GM23338 (cell line): ENCODE results near the gene GTF2A2. TPM values are rescaled to one million over a fixed set of nuclear protein-coding genes. Genes with fewer than 3 reads are reported as not detected.

Experiments used
- ATAC-seq: fragments of 200-7000 bp; cut with Tn5 transposase; 3 replicates; pipeline ENCODE4 v1.9.1; 2020
- DNase-seq: peaks from one replicate; pipeline ENCODE4 v3.0.0-alpha.2; 2015; ENCODE audit warnings: low spot score
- H2AFZ ChIP-seq: fragments of 200-600 bp; sonication (generic); 2 replicates; pipeline ENCODE4 v1.8.0; 2016; ENCODE audit warnings: antibody characterized with exemption, mild to moderate bottlenecking, moderate library complexity
- H3F3A ChIP-seq: fragments of 200-600 bp; sonication (generic); replicated peaks from 2 replicates; pipeline ENCODE4 v1.8.0; 2017; ENCODE audit warnings: antibody characterized with exemption, mixed run types, low read depth
- H3K27ac ChIP-seq: fragments of 200-600 bp; sonication (generic); 2 replicates; pipeline ENCODE4 v1.6.1; 2016; ENCODE audit warnings: low read depth
- H3K27me3 ChIP-seq: fragments of 200-600 bp; sonication (generic); 2 replicates; pipeline ENCODE4 v1.8.0; 2016; ENCODE audit warnings: mild to moderate bottlenecking, mixed run types, moderate library complexity; ENCODE audit not compliant: insufficient read depth
- H3K36me3 ChIP-seq: fragments of 200-600 bp; sonication (generic); 2 replicates; pipeline ENCODE4 v1.8.0; 2016; ENCODE audit warnings: mild to moderate bottlenecking; ENCODE audit not compliant: insufficient read depth
- H3K4me1 ChIP-seq: fragments of 200-600 bp; sonication (generic); 2 replicates; pipeline ENCODE4 v1.8.0; 2016; ENCODE audit warnings: mild to moderate bottlenecking, moderate library complexity; ENCODE audit not compliant: insufficient read depth
- H3K4me2 ChIP-seq: fragments of 200-600 bp; sonication (generic); 2 replicates; pipeline ENCODE4 v1.7.1; 2017; ENCODE audit warnings: mixed run types
- H3K4me3 ChIP-seq: fragments of 200-600 bp; sonication (generic); 2 replicates; pipeline ENCODE4 v1.6.1; 2016; ENCODE audit warnings: mixed run types
- H3K79me2 ChIP-seq: fragments of 200-600 bp; sonication (generic); replicated peaks from 2 replicates; pipeline ENCODE4 v1.8.0; 2017; ENCODE audit warnings: mild to moderate bottlenecking; ENCODE audit not compliant: insufficient read depth
- H3K9me2 ChIP-seq: fragments of 200-600 bp; sonication (generic); 2 replicates; pipeline ENCODE4 v1.8.0; 2017; ENCODE audit not compliant: insufficient read depth
- H4K20me1 ChIP-seq: fragments of 200-600 bp; sonication (generic); replicated peaks from 2 replicates; pipeline ENCODE4 v1.8.0; 2017; ENCODE audit warnings: mild to moderate bottlenecking; ENCODE audit not compliant: insufficient read depth
- H3K27ac Mint-ChIP-seq: 2 replicates; pipeline ENCODE4 v1.8.0; 2020; ENCODE audit warnings: inconsistent platforms, mild to moderate bottlenecking, moderate library complexity, mixed read lengths
- H3K27me3 Mint-ChIP-seq: 3 replicates; pipeline ENCODE4 v1.8.0; 2022; ENCODE audit warnings: low read depth, mild to moderate bottlenecking, moderate library complexity, mixed read lengths, inconsistent platforms; ENCODE audit not compliant: insufficient read depth, poor library complexity
- H3K36me3 Mint-ChIP-seq: 3 replicates; pipeline ENCODE4 v1.8.0; 2021; ENCODE audit warnings: low read depth, mild to moderate bottlenecking, inconsistent platforms, moderate library complexity, mixed read lengths
- H3K4me1 Mint-ChIP-seq: 3 replicates; pipeline ENCODE4 v1.8.0; 2020; ENCODE audit warnings: mild to moderate bottlenecking, inconsistent platforms, mixed read lengths
- H3K4me3 Mint-ChIP-seq: 3 replicates; pipeline ENCODE4 v1.8.0; 2021; ENCODE audit warnings: moderate library complexity, mild to moderate bottlenecking, inconsistent platforms, mixed read lengths
- H3K9me3 Mint-ChIP-seq: 3 replicates; pipeline ENCODE4 v1.8.0; 2020; ENCODE audit warnings: moderate library complexity, mild to moderate bottlenecking, inconsistent platforms, mixed read lengths
- EZH2phosphoT487 ChIP-seq: fragments of 200-600 bp; sonication (generic); IDR thresholded peaks from one replicate; pipeline ENCODE4 v1.8.1; 2018; ENCODE audit warnings: antibody characterized with exemption; ENCODE audit not compliant: unreplicated experiment
- JUNB ChIP-seq: IDR thresholded peaks from one replicate; pipeline ENCODE4 v1.6.1; 2016; ENCODE audit warnings: antibody characterized with exemption; ENCODE audit not compliant: unreplicated experiment
- NANOG ChIP-seq: IDR thresholded peaks from 2 replicates; pipeline ENCODE4 v1.6.1; 2016; ENCODE audit warnings: antibody characterized with exemption, borderline replicate concordance
- POLR2AphosphoS5 ChIP-seq: IDR thresholded peaks from 2 replicates; pipeline ENCODE4 v1.6.1; 2016; ENCODE audit warnings: antibody characterized with exemption, low read depth
- STAT1 ChIP-seq: IDR thresholded peaks from one replicate; pipeline ENCODE4 v1.6.1; 2016; ENCODE audit warnings: antibody characterized with exemption; ENCODE audit not compliant: unreplicated experiment
- ZNF114 ChIP-seq: fragments of 250-450 bp; sonication (Bioruptor Pico); IDR thresholded peaks from 2 replicates; pipeline ENCODE4 v1.5.0; 2020; ENCODE audit warnings: mild to moderate bottlenecking, moderate library complexity
- ZNF331 ChIP-seq: fragments of 250-450 bp; sonication (Bioruptor Pico); IDR thresholded peaks from 2 replicates; pipeline ENCODE4 v1.5.0; 2020; ENCODE audit warnings: low read depth, mild to moderate bottlenecking, moderate library complexity
- polyA plus RNA-seq: library from polyadenylated mRNA; unstranded; fragments of >200 nt; fragmentation: Nextera tagmentation; extraction: Ambion mirVana; gene quantifications from 2 replicates; pipeline ENCODE4 v1.2.1, GENCODE V29; 2016
- total RNA-seq: library from RNA; depleted of rRNA; stranded (reverse); fragments of >200 nt; shearing (Covaris generic); gene quantifications from 2 replicates; pipeline ENCODE4 v1.2.3, GENCODE V29; 2014
- TF ChIP-seq, protein P1 (sequence below): IDR thresholded peaks from 2 replicates; pipeline ENCODE4 v1.6.1; 2016; ENCODE audit warnings: antibody characterized with exemption
- TF ChIP-seq, protein P2 (sequence below), 2 experiments: fragments of 200-600 bp in 1 of 2; sonication (generic) in 1 of 2; conservative IDR thresholded peaks; 2 replicates each; pipeline versions ENCODE4 v1.5.1 to v1.6.1; 2016 to 2017; ENCODE audit warnings: antibody characterized with exemption in 2 of 2, low read depth in 2 of 2, mild to moderate bottlenecking in 2 of 2, moderate library complexity in 1 of 2
- TF ChIP-seq, protein P3 (sequence below): IDR thresholded peaks from one replicate; pipeline ENCODE4 v1.6.1; 2018; ENCODE audit warnings: antibody characterized with exemption; ENCODE audit not compliant: unreplicated experiment

Gene GTF2A2
- total and polyA plus RNA-seq, 2 experiments from 2014 or later, result 45.9 to 424 TPM

DNA sequence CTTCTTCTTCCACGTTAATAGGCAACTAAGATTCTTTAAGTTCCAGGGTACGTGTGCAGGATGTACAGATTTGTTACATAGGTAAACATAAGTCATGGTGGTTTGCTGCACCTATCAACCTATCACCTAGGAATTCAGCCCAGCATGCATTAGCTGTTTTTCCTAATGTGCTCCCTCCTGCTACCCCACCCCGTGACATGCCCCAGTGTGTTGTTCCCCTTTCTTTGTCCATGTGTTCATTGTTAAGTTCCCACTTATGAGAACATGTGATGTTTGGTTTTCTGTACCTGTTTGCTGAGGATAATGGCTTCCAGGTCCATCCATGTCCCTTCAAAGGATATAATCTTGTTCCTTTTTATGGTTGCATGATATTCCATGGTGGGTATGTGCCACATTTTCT lies 21.1 kb downstream of the GTF2A2 start (continued):
- TF ChIP-seq JUNB (no peak), EZH2phosphoT487 (no peak), ZNF331 (CRISPR knock-in tag) (no peak), NANOG (no peak), ZNF114 (no peak), POLR2AphosphoS5 (no peak; the same call in 1 of the 2 replicates), STAT1 (no peak)
- TF ChIP-seq, protein P1, sequence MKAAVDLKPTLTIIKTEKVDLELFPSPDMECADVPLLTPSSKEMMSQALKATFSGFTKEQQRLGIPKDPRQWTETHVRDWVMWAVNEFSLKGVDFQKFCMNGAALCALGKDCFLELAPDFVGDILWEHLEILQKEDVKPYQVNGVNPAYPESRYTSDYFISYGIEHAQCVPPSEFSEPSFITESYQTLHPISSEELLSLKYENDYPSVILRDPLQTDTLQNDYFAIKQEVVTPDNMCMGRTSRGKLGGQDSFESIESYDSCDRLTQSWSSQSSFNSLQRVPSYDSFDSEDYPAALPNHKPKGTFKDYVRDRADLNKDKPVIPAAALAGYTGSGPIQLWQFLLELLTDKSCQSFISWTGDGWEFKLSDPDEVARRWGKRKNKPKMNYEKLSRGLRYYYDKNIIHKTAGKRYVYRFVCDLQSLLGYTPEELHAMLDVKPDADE, result no peak
- TF ChIP-seq, protein P2, sequence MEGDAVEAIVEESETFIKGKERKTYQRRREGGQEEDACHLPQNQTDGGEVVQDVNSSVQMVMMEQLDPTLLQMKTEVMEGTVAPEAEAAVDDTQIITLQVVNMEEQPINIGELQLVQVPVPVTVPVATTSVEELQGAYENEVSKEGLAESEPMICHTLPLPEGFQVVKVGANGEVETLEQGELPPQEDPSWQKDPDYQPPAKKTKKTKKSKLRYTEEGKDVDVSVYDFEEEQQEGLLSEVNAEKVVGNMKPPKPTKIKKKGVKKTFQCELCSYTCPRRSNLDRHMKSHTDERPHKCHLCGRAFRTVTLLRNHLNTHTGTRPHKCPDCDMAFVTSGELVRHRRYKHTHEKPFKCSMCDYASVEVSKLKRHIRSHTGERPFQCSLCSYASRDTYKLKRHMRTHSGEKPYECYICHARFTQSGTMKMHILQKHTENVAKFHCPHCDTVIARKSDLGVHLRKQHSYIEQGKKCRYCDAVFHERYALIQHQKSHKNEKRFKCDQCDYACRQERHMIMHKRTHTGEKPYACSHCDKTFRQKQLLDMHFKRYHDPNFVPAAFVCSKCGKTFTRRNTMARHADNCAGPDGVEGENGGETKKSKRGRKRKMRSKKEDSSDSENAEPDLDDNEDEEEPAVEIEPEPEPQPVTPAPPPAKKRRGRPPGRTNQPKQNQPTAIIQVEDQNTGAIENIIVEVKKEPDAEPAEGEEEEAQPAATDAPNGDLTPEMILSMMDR (conservative IDR thresholded peaks at IDR 0.05; ENCODE audit: low read depth in 2 of 2), result no peak
- TF ChIP-seq, protein P3, sequence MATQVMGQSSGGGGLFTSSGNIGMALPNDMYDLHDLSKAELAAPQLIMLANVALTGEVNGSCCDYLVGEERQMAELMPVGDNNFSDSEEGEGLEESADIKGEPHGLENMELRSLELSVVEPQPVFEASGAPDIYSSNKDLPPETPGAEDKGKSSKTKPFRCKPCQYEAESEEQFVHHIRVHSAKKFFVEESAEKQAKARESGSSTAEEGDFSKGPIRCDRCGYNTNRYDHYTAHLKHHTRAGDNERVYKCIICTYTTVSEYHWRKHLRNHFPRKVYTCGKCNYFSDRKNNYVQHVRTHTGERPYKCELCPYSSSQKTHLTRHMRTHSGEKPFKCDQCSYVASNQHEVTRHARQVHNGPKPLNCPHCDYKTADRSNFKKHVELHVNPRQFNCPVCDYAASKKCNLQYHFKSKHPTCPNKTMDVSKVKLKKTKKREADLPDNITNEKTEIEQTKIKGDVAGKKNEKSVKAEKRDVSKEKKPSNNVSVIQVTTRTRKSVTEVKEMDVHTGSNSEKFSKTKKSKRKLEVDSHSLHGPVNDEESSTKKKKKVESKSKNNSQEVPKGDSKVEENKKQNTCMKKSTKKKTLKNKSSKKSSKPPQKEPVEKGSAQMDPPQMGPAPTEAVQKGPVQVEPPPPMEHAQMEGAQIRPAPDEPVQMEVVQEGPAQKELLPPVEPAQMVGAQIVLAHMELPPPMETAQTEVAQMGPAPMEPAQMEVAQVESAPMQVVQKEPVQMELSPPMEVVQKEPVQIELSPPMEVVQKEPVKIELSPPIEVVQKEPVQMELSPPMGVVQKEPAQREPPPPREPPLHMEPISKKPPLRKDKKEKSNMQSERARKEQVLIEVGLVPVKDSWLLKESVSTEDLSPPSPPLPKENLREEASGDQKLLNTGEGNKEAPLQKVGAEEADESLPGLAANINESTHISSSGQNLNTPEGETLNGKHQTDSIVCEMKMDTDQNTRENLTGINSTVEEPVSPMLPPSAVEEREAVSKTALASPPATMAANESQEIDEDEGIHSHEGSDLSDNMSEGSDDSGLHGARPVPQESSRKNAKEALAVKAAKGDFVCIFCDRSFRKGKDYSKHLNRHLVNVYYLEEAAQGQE, result no peak

DNA sequence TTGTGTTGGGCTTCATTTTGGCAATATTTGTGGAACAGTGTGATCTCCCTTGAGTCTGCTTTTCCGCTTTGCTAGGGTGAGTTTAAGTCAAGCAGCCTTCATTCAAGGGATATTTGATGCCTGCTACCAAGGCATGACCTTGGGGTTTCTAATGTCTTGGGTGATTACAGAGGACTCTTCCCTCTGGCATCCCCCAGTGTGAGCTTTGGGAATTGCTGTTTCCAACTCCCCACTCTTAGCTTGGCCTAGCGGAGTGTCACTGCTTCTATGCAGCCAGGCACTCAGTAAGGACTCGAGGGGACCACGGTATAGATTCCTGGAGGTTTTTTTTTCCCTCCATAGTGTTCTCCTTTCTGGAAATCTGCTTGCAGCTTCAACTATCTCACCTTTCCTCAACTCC lies 24.6 kb downstream of the GTF2A2 start:
- Histone ChIP-seq H4K20me1 (no peaks in the 10 kb centered on the region), H3K27ac (no peak overlapping the region), H2AFZ (no peak overlapping the region), H3K9me2 (no peaks in the 10 kb centered on the region), H3K4me2 (no peak overlapping the region), H3K79me2 (no peaks in the 10 kb centered on the region), H3K4me3 (no peak overlapping the region), H3K27me3 (no peaks in the 10 kb centered on the region), H3K4me1 (no peaks in the 10 kb centered on the region), H3K36me3 (no peaks in the 10 kb centered on the region), H3F3A (no peaks in the 10 kb centered on the region)
- Mint-ChIP-seq H3K9me3 (no peaks in the 10 kb centered on the region), H3K36me3 (peaks cover 4% of the 10 kb centered on the region; the same call in 1 of the 3 replicates), H3K27ac (no peak overlapping the region), H3K4me1 (peaks cover 4% of the 10 kb centered on the region; the same call in 2 of the 3 replicates), H3K4me3 (no peak overlapping the region), H3K27me3 (peaks cover 1% of the 10 kb centered on the region)
- ATAC-seq, result peak; percentile 100
- TF ChIP-seq, protein P2 (conservative IDR thresholded peaks at IDR 0.05; ENCODE audit: low read depth in 2 of 2), result peak; percentile 55 to 76
- TF ChIP-seq NANOG, result no peak
- no peak for TF ChIP-seq POLR2AphosphoS5
- peak; percentile 88 for DNase-seq
